Epithelial cell of proximal tubule (primary cell): ENCODE results near the gene LPCAT1. TPM values are rescaled to one million over a fixed set of nuclear protein-coding genes. Genes with fewer than 3 reads are reported as not detected.

Source experiments
- DNase-seq: peaks from one replicate; pipeline ENCODE4 v3.0.0-alpha.2; 2011; ENCODE audit warnings: low read depth
- H3K4me3 ChIP-seq: 2 replicates; pipeline ENCODE4 v1.5.1; 2011; ENCODE audit warnings: low read depth, mild to moderate bottlenecking, low read length
- CTCF ChIP-seq: conservative IDR thresholded peaks from 2 replicates; pipeline ENCODE4 v1.5.1; 2012; ENCODE audit warnings: low read depth, mild to moderate bottlenecking, low read length
- total RNA-seq: library from RNA; depleted of rRNA; stranded (reverse); fragments of >200 nt; gene quantifications from 2 replicates; pipeline ENCODE4 v1.2.3, GENCODE V29; 2015

Gene LPCAT1
- total RNA-seq, 1 donor from 2014 or later, result 105 TPM

DNA sequence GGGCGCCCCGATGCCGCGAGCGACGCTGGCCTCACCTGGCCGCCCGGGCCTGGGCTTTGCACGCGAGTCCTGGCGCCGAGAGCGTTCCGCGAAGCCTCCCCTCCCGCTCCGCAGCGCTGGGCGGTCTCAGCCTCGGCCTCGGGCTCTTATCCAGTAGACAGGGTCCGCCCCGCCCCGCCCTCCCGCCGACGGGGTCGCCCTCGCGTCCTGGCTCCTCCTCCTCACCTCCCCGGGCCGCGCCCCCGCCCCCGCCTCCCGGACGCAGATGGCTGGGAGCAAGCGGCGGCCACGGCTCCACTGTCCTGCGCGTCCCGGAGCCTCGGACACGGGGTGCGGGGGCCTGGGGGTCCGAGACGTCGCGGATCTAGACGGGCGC is 78.5 kb downstream of the LPCAT1 start, which contains the start of gene SLC6A3:
SLC6A3 (minus strand) TSS at position 128 of the 376 bp plus-strand sequence. CDS start 2,243 bp downstream, outside the sequence.
- TF ChIP-seq CTCF, result no peak
- DNase-seq, result no peak
- no peak within 1 kb of the TSS for H3K4me3 ChIP-seq

DNA sequence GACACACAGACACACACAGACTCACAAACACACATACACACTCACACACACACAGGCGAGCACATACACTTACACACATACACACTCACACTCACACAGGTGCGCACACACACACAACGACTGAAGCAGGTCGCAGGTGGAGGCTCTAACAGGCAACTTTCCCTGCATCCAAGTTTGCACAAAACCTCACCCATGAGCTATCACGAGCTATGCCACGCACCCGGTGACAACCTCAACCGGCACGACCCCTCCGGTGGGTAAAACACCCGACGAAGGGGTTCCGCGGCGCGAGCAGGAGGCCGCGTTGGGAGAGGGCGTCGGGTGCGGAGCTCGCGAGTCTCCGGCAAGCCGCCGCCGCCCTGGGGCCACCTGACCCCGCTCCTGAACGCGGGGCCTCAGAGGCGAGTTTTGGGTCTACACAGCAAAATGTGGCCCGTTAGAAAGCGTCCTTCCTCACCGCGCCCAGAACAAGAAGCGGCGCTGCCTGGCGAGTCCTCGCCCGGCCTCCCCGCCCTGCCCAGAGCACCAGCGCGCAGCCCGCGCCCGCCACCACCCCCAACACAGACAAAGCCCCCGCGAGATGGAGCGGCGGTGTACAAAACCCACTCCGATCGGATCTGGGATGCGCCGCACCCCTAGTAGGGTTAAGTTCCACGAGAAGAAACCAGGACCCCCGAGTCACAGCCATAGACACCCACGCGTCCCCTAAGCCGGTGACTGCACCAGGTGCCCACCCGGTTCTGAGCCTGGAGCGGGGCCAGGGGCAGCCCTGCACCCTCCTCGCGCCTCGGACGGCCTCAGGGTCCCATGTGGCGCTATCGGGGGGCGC is 79.2 kb downstream of the LPCAT1 start:
- no peak for DNase-seq
- TF ChIP-seq CTCF, result no peak

GRCh38 chr5:1443991-1444360 is 79.8 kb downstream of the LPCAT1 start:
- TF ChIP-seq CTCF, result no peak
- H3K4me3 ChIP-seq, result no peak overlapping the region
- no peak for DNase-seq

More for the DNA sequence above, 79.2 kb downstream of the LPCAT1 start:
- no peak overlapping the region for H3K4me3 ChIP-seq

- no peak for TF ChIP-seq CTCF
- no peak overlapping the region for H3K4me3 ChIP-seq
- no peak for DNase-seq
Measured at GRCh38 chr5:1443171-1443570, 80.6 kb downstream of the LPCAT1 start.

DNA sequence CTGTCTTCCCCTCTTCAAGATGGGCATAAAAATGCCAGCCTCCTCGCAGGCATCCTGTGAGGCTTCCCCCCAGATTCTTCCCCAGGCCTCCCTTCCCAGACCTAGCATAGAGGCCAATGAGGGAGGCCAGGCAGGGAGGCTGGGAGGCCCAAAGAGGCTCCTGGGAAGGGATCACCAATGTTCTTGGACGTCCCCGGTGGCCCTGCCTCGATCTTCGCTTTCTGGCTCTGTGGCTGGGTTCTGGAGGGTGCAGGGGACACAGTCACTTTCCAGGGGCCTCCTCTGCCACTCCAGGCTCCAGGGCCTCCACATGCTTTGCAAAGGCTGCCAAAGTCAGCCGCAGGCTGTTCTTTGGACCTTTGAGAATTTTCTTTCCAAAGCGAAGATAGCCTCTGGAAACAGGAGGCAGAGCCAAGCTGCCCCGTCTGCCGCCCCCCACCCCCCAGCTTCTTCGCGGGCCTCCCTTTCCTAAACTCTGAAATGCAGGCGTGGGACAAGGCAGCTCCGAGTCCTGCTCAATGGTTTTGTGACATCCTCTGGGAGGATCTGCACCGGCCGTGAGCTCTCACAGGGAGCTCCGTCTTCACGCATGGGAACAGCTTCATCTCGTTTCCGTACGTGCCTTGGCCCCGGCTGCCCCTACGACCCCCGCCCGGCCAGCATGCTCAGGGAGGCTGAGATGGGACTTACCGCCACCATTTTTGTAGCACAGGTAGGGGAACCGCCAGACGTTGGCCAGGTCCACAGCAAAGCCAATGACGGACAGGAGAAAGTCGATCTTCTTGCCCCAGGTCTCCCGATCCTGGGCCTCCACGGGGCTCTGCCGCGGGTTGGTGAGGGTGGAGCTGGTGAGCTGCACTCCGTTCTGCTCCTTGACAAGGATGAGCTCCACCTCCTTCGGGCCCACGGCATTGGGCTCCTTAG is 81.3 kb downstream of the LPCAT1 start:
- H3K4me3 ChIP-seq, result no peak overlapping the region
- TF ChIP-seq CTCF, result no peak

GRCh38 chr5:1441166-1441865 is 82.4 kb downstream of the LPCAT1 start:
- no peak overlapping the region for H3K4me3 ChIP-seq
- no peak for TF ChIP-seq CTCF
- DNase-seq, result no peak

More for the DNA sequence above, 81.3 kb downstream of the LPCAT1 start:
- no peak for DNase-seq
